ENCODE data around the gene MID1IP1.

DNA sequence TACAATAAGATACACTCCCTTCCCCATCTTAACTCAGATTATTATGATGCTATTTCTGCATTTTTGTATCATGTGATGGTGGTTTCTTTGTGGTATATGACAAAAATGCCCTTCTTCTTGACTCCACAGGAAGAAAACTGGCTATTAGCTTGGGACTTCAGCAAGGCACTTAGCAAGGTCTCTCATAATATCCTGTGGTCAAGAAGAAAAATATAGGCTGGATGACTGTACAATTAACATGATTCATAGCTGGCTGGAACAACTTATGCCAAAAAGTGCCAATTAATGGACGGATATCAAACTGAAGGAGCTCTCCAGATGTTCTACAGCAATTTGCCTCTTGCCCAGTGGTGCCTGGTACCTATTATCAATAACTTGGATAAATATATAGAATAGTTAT is 2.3 kb upstream of the MID1IP1 start:
- TF ChIP-seq, protein P1, sequence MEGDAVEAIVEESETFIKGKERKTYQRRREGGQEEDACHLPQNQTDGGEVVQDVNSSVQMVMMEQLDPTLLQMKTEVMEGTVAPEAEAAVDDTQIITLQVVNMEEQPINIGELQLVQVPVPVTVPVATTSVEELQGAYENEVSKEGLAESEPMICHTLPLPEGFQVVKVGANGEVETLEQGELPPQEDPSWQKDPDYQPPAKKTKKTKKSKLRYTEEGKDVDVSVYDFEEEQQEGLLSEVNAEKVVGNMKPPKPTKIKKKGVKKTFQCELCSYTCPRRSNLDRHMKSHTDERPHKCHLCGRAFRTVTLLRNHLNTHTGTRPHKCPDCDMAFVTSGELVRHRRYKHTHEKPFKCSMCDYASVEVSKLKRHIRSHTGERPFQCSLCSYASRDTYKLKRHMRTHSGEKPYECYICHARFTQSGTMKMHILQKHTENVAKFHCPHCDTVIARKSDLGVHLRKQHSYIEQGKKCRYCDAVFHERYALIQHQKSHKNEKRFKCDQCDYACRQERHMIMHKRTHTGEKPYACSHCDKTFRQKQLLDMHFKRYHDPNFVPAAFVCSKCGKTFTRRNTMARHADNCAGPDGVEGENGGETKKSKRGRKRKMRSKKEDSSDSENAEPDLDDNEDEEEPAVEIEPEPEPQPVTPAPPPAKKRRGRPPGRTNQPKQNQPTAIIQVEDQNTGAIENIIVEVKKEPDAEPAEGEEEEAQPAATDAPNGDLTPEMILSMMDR (IDR thresholded peaks at IDR 0.05) = no peak
- TF ChIP-seq POLR2A (IDR thresholded peaks at IDR 0.05) = no peak
